Memory B cell (primary cell): ENCODE results near the gene FOXR1.
"Not testable (repeated sequence)": the region's sequence is repeated elsewhere in the genome, so short reads cannot be mapped to it uniquely, and the experiment has no call there.

Experiments used
- ATAC-seq: fragments of 150-1000 bp; cut with Tn5 transposase; 2 replicates; pipeline ENCODE4 v1.10.0; 2021; ENCODE audit warnings: low read depth, mild to moderate bottlenecking, moderate library complexity
- DNase-seq, 2 donors: peaks; one replicate each; pipeline ENCODE4 v3.0.0; 2022; ENCODE audit warnings: low spot score in 2 of 2
- H3K27ac Mint-ChIP-seq: one replicate; pipeline ENCODE4 v1.8.0; 2022; ENCODE audit warnings: mild to moderate bottlenecking, moderate library complexity, mixed read lengths
- H3K27me3 Mint-ChIP-seq: one replicate; pipeline ENCODE4 v1.8.0; 2022; ENCODE audit warnings: mixed read lengths
- H3K36me3 Mint-ChIP-seq: one replicate; pipeline ENCODE4 v1.8.0; 2022; ENCODE audit warnings: mild to moderate bottlenecking, mixed read lengths
- H3K4me1 Mint-ChIP-seq: one replicate; pipeline ENCODE4 v1.8.0; 2022; ENCODE audit warnings: mixed read lengths
- H3K4me3 Mint-ChIP-seq: one replicate; pipeline ENCODE4 v1.8.0; 2022; ENCODE audit warnings: mild to moderate bottlenecking, moderate library complexity, mixed read lengths
- H3K9me3 Mint-ChIP-seq: one replicate; pipeline ENCODE4 v1.8.0; 2022; ENCODE audit warnings: mixed read lengths

Gene FOXR1

DNA sequence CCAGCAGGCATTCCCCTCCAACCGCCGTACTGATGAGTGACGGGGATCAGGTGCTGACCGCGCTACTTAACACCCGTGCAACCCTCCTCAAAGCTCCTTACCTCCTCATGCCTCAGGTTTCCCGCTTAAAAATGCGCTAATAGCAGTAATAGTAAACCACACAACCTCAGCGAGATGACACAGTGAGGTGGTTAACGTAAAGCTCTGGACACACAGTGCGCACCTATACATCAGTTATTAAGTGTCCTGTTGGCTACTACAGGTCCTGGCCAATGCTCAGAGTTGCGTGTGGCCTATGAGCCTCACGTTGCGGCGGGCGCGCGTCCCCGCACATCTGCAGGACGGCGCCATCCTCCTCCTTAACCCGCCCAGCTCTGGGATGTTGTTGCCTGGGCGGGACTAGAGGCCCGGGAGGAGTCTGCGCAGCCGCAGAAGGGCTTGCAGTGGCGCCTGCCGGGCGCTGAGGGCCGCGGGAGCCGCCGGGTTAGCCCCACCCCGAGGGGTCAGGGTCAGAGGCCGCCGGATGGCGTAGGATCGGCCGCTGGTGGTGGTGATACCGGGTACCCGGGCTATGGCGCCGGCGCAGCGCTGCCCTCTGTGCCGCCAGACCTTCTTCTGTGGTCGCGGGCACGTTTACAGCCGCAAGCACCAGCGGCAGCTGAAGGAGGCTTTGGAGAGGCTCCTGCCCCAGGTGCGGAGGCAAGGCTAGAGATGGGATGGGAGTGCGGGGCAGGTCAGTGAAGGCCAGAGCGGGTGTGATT lies 26.2 kb downstream of the FOXR1 start, which contains the start of gene CENATAC:
TSS of gene CENATAC (plus strand) at position 512 of the 761 bp plus-strand sequence. CDS start at position 572, 60 bp downstream.
- Mint-ChIP-seq H3K4me3 (peak within 1 kb of the TSS; percentile 90), H3K27me3 (no peaks in the 10 kb centered on the region), H3K36me3 (peaks cover 2% of the 10 kb centered on the region), H3K9me3 (no peaks in the 10 kb centered on the region), H3K4me1 (peaks cover 17% of the 10 kb centered on the region), H3K27ac (peak within 1 kb of the TSS; percentile 96)
- peak; percentile 86 to 88 for DNase-seq
- ATAC-seq, result peak; percentile 93

DNA sequence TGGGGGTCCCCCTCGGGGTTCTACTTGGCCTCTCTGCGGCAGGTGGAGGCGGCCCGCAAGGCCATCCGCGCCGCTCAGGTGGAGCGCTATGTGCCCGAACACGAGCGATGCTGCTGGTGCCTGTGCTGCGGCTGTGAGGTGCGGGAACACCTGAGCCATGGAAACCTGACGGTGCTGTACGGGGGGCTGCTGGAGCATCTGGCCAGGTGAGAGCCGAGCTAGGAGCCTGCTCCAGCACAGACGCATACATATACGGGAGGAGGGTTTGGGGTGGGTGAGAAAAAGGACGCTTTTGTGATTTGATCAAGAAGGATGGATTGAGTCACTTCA lies 26.8 kb downstream of the FOXR1 start:
- Mint-ChIP-seq H3K27me3 (no peaks in the 10 kb centered on the region), H3K9me3 (no peaks in the 10 kb centered on the region), H3K36me3 (peaks cover 5% of the 10 kb centered on the region), H3K4me3 (peak overlapping the region; percentile 90), H3K4me1 (peaks cover 17% of the 10 kb centered on the region), H3K27ac (peak overlapping the region; percentile 96)
- ATAC-seq (peak; percentile 16), DNase-seq (no peak)

DNA sequence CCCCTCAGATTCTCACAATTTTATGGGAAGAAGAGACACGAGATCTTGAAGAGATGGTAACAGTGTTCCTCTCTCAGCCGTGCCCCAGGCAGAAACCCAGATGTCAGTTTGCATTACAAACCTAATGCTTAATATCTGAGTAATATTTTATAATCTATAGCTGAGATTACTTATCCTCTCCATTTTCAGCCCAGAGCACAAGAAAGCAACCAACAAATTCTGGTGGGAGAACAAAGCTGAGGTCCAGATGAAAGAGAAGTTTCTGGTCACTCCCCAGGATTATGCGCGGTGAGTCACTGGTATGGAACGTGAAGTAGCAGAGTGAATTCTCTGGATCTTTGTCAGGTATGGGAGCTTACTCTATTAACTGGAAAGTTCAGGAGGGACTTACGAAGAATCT lies 27.3 kb downstream of the FOXR1 start:
- Mint-ChIP-seq H3K27me3 (no peaks in the 10 kb centered on the region), H3K4me1 (peaks cover 17% of the 10 kb centered on the region), H3K4me3 (peak overlapping the region; percentile 90), H3K36me3 (peaks cover 8% of the 10 kb centered on the region), H3K9me3 (no peaks in the 10 kb centered on the region), H3K27ac (peak overlapping the region; percentile 96)
- DNase-seq (no peak), ATAC-seq (no peak)

DNA sequence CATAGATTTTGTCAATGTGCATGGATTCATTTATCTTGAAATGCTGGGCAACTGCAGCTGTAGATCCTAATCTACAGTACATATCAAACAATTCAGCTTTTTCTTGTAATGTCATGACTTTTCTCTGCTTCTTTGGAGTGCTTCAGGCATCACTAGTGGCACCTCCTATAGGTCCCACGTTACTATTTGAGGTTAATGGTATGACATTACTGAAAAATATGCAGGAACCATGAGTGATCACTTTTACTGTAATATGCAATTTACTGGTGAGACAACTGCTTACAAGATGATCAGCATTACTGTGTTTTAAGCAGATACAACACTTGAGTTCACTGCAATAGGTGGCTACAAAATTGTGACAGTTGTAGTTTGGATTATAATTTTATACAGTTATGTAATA lies 29.3 kb downstream of the FOXR1 start:
- Mint-ChIP-seq H3K4me3 (no peak overlapping the region), H3K36me3 (peaks cover 12% of the 10 kb centered on the region), H3K27me3 (no peaks in the 10 kb centered on the region), H3K4me1 (peaks cover 17% of the 10 kb centered on the region), H3K9me3 (no peaks in the 10 kb centered on the region), H3K27ac (no peak overlapping the region)
- no peak for ATAC-seq
- DNase-seq, result no peak

DNA sequence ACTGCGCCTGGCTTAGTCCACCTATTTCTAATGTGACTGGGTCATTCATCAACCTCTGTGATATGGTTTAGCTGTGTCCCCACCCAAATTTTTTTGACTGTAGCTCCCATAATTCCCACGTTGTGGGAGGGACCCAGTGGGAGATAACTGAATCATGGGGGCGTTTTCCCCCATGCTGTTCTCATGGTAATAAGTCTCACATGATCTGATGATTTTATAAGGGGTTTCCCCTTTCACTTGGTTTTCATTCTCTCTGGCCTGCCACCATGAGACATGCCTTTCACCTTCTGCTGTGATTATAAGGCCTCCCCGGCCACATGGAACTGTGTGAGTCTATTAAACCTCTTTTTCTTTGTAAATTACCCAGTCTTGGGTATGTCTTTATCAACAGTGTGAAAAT lies 35.1 kb downstream of the FOXR1 start:
- Mint-ChIP-seq H3K27ac (no peak overlapping the region), H3K4me1 (peaks cover 2% of the 10 kb centered on the region), H3K27me3 (no peaks in the 10 kb centered on the region), H3K4me3 (no peak overlapping the region), H3K9me3 (no peaks in the 10 kb centered on the region), H3K36me3 (peaks cover 20% of the 10 kb centered on the region)
- no peak for ATAC-seq
- DNase-seq, result no peak

DNA sequence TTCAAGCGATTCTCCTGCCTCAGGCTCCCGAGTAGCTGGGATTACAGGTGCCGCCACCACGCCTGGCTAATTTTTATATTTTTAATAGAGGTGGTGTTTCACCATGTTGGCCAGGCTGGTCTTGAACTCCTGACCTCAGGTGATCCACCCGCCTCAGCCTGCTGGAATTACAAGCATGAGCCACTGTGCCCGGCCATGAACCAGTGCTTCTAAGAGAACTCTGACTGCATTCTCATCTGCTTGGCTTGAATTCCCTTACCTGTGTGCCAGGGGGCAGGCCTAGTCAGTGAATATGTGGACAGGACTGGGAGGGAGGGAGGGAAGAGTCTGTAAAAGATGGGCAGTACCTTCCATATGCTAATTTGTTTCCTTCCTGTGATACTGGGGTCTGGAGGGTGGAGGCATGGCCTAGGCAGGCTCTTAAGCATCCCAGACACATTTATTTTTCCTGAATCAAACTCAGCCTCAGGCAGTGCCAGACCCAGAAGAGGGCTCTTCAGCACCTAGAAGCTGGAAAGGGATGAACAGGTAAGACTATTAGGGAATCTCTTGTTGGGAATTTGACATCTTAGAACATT lies 40.0 kb downstream of the FOXR1 start:
- H3K27ac Mint-ChIP-seq, result no peak overlapping the region
- no peak overlapping the region for H3K4me3 Mint-ChIP-seq
- H3K36me3 Mint-ChIP-seq, result peaks cover 37% of the 10 kb centered on the region
- DNase-seq (no peak), ATAC-seq (no peak)
- H3K27me3 Mint-ChIP-seq, result no peaks in the 10 kb centered on the region
- peaks cover 11% of the 10 kb centered on the region for H3K4me1 Mint-ChIP-seq
- H3K9me3 Mint-ChIP-seq, result no peaks in the 10 kb centered on the region

DNA sequence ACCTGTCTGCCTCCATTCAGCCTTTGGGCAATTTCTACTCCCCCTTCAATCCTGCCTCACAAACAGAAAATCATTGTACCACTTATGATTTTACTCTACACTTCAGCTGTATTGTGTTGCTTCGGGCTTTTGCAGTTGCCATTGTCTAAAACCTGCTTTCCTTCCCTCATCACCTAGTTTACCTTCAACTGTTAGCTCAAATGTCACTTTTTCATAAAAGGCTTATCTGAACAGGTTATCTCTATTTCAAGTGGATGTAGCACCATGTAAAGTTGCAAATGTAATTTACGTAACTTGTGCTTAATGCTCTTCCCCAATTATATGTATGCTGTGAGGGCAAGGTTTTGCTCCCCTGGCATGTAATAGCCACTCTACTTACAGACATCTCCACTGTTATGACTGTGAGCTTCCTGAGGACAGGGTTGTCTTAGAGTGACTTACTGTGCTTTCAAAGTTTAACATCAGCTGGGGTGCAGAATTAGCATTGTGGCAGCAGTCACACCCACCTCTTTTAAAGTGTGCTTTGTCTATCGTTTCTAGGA lies 41.1 kb downstream of the FOXR1 start:
- H3K4me3 Mint-ChIP-seq, result no peak overlapping the region
- DNase-seq (no peak), ATAC-seq (no peak)
- no peaks in the 10 kb centered on the region for H3K9me3 Mint-ChIP-seq
- H3K36me3 Mint-ChIP-seq, result peaks cover 34% of the 10 kb centered on the region
- peak overlapping the region; percentile 17 for H3K27ac Mint-ChIP-seq
- peaks cover 13% of the 10 kb centered on the region for H3K4me1 Mint-ChIP-seq
- H3K27me3 Mint-ChIP-seq, result no peaks in the 10 kb centered on the region

DNA sequence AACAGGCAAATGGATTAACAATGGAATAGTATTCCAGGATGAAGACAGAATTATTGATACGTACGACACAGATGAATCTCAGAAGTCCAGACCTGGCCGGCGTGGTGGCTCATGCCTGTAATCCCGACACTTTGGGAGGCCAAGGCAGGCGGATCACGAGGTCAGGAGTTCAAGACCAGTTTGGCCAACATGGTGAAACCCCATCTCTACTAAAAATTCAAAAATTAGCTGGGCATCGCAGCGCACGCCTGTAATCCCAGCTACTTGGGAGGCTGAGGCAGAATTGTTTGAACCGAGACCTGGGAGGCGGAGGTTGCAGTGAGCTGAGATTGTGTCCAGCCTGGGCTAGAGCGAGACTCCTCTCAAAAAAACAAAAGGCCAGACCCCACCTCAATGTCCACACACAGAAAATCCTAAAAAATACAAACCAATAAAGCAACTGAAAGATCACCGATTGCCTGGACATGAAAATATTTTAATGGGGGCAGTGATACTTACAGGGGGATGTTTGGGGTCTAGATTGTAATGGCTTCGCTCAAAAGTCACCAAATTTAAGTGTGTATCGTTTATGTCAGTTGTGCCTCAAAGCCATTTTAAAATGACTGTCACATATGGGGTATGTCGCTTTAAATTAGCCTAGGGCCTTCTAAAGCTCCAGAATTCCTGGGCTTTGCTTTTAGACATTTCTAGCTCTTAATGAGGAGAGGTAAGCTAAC lies 42.8 kb downstream of the FOXR1 start:
- Mint-ChIP-seq H3K4me1 (peaks cover 13% of the 10 kb centered on the region), H3K4me3 (no peak overlapping the region), H3K36me3 (peaks cover 33% of the 10 kb centered on the region), H3K27me3 (no peaks in the 10 kb centered on the region), H3K9me3 (no peaks in the 10 kb centered on the region), H3K27ac (peak overlapping the region; percentile 73)
- no peak for DNase-seq
- no peak for ATAC-seq

DNA sequence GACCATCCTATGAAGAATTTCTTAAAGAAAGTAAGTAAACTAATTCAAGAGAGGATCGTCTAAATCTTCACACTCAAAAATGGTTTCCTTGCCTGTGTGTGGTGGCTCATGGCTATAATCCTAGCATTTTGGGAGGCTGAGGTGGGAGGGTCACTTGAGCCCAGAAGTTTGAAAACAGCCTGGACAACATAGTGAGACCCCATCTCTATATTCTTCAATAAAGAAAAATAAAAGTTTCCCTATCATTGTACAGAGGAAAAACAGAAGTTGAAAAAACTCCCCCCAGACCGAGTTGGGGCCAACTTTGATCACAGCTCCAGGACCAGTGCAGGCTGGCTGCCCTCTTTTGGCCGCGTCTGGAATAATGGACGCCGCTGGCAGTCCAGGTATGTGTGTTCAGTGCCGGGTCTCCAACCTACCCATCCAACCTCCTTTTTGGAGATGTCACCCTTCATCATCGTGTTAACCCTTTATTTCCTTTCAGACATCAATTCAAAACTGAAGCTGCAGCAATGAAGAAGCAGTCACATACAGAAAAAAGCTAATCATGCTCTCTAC lies 43.6 kb downstream of the FOXR1 start:
- no peak for ATAC-seq
- peak overlapping the region; percentile 21 for H3K4me3 Mint-ChIP-seq
- peaks cover 13% of the 10 kb centered on the region for H3K4me1 Mint-ChIP-seq

DNA sequence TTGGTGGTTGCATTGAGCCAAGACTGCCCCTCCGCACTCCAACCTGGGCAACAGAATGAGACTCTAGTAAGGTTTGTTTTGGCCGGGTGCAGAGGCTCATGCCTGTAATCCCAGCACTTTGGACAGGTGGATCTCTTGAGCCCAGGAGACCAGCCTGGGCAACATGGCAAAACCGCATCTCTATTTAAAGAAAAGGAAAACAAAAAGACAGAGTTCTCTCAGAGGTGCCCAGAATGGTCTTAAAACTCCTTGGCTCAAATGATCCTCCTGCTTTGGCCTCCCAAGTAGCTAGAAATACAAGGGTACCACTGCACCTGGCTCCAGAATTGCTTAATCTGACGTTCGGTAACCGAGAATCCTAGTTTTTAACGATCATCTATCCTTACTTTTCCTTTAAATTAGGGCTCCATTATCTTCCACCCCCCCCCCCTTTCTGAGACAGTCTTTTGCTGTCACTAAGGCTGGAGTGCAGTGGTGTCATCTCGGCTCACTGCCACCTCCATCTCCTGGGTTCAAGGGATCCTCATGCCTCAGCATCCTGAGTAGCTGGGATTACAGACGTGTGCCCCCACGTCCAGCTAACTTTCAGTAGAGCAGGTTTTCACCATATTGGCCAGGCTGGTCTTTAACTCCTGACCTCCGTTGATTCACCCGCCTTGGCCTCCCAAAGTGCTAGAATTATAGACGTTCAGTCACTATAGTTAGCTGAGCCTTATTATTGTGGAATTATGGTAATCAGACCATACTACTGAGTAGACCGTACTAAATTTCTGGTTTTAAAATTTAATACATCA lies 44.9 kb downstream of the FOXR1 start:
- peaks cover 30% of the 10 kb centered on the region for H3K36me3 Mint-ChIP-seq
- no peaks in the 10 kb centered on the region for H3K27me3 Mint-ChIP-seq
- no peak overlapping the region for H3K4me3 Mint-ChIP-seq
- H3K9me3 Mint-ChIP-seq, result no peaks in the 10 kb centered on the region
- peak overlapping the region; percentile 100 for H3K27ac Mint-ChIP-seq
- DNase-seq (no peak), ATAC-seq (no peak)
- peaks cover 14% of the 10 kb centered on the region for H3K4me1 Mint-ChIP-seq

More for the DNA sequence above, 43.6 kb downstream of the FOXR1 start:
- no peak for DNase-seq
- Mint-ChIP-seq H3K27ac (peak overlapping the region; percentile 73), H3K27me3 (no peaks in the 10 kb centered on the region), H3K9me3 (no peaks in the 10 kb centered on the region), H3K36me3 (peaks cover 32% of the 10 kb centered on the region)

DNA sequence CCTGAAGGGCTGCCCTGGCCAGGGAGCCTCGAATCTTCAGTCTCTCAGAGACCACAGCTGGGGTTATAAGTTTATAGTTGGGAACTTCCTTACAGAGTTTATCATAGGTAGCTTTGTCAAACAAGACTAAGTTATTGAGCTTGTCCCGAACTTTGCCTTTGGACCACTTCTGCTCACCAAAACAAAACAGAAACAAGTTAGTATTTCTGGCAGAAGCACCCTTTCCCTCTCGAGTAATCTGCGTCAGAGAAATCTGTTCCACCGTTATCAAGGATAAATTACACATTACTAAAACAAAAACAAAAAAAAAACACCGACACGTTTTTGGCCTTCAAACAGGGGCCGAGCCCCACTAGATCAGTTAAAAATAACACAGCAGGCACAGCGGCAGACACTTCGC lies 45.8 kb downstream of the FOXR1 start:
- not testable (repeated sequence) for H3K27me3 Mint-ChIP-seq, ATAC-seq, H3K9me3 Mint-ChIP-seq, DNase-seq
- peak overlapping the region; percentile 100 for H3K27ac Mint-ChIP-seq
- peak overlapping the region; percentile 99 for H3K4me3 Mint-ChIP-seq
- H3K36me3 Mint-ChIP-seq, result peaks cover 29% of the 10 kb centered on the region
- peaks cover 12% of the 10 kb centered on the region for H3K4me1 Mint-ChIP-seq

DNA sequence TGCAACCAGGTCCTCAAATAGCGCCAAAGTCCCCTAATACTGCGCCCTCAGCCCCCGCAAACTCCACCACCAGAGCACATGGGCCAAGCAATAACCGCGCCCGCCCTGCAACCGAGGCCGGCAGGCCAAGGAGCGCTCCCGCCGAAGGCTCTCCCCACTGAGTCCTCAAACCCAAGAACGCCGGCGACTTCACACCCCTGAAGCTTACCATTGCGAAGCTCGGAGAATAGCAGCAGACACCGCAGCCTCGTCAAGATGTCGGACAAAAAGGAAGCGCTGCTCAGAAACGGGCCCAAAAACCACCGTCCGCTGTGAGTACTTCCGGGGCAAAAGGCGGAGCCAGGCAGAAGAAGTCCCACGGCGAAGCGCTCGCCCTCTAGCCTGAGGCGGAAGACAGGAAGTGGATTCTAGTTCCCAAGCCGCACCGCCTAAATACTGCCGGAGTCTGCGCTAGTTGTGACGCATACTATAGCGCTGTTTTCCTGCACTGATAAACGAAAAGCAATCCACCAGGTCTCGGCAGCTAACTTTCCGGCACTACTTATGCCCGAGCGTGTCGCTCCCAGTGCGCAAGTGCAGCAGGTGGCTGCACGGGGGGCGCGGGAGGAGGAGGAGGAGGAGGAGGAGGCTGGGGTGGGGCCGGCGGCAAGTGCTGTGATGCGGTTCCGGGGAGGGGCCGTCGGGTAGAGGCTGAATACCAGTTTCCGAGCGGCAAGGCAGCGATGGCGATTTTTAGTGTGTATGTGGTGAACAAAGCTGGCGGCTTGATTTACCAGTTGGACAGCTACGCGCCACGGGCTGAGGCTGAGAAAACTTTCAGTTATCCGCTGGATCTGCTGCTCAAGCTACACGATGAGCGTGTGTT lies 46.7 kb downstream of the FOXR1 start, which contains the start of the genes RPS25 and TRAPPC4:
TSS of gene RPS25 (minus strand) at position 270 of the 865 bp plus-strand sequence. CDS start at position 211, 59 bp downstream.
TSS of gene TRAPPC4 (plus strand) at position 693 of the 865 bp plus-strand sequence. CDS start at position 723, 30 bp downstream.
- Mint-ChIP-seq H3K4me3 (peak within 1 kb of the TSS; percentile 99), H3K9me3 (no peaks in the 10 kb centered on the region), H3K4me1 (peaks cover 10% of the 10 kb centered on the region), H3K36me3 (peaks cover 25% of the 10 kb centered on the region), H3K27ac (peak within 1 kb of the TSS; percentile 100), H3K27me3 (no peaks in the 10 kb centered on the region)
- ATAC-seq (peak; percentile 85), DNase-seq (peak; percentile 93 to 94)
